ENCODE data around the gene PRR3.

- TF ChIP-seq CTCF (IDR thresholded peaks at IDR 0.05) (no peak), POLR2A (IDR thresholded peaks at IDR 0.05) (no peak)
Observed at GRCh38 chr6:30508890-30509736, 48.0 kb upstream of the PRR3 start.

Measured in heart left ventricle (tissue), 13 donors.